ENCODE measurements around the gene DCC.

DNA sequence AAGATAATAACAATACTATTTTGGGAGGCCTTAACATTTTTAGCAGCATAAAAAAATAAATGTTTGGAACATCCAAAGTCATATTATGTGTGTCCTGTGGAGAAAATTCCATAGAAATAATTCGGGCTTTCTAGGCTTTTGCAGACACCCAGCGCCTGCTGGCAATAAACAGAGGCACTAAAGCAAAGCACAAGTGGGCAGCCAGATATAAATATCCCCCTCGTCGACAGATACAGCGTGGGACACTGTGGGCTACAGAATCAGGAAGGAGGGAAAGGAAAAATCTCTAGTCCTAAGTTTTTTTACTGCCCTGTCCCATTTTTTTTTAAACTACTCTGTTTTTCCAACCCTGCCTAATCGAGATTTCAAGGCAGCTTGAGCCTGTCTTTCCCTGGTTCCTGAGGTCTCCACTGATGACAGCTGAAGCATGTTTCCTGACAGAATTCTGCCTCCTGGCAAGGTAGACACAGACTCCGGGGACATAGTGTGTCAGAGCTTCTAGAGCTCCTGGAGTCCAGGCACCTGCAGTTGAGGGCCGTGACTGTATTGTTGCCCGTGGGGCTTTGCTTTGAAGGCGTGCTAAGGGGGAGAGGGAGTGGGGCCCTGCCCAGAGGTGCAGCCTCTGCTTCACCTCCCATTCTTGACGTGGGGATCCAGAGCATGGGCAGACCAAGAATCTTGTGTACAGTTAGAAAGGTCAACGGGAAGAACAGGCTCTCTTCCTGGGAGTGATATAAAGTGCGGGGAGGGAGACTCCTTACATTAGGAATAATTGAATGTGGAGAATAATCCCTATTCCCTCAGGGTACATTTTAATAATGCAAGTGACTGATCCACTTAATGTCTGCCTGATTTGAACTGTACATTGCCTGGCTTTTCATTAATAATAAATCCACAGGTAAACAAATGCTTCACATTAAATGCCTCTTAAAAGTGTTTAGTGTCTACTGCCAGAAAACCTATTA, 232.3 kb downstream of the DCC start:
- TF ChIP-seq, protein P1, sequence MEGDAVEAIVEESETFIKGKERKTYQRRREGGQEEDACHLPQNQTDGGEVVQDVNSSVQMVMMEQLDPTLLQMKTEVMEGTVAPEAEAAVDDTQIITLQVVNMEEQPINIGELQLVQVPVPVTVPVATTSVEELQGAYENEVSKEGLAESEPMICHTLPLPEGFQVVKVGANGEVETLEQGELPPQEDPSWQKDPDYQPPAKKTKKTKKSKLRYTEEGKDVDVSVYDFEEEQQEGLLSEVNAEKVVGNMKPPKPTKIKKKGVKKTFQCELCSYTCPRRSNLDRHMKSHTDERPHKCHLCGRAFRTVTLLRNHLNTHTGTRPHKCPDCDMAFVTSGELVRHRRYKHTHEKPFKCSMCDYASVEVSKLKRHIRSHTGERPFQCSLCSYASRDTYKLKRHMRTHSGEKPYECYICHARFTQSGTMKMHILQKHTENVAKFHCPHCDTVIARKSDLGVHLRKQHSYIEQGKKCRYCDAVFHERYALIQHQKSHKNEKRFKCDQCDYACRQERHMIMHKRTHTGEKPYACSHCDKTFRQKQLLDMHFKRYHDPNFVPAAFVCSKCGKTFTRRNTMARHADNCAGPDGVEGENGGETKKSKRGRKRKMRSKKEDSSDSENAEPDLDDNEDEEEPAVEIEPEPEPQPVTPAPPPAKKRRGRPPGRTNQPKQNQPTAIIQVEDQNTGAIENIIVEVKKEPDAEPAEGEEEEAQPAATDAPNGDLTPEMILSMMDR (IDR thresholded peaks at IDR 0.05; ENCODE audit: low read length) = no peak
- no peak for TF ChIP-seq EZH2phosphoT487 (IDR thresholded peaks at IDR 0.05; ENCODE audit: low read length)

All from MM.1S (cell line).